IMR-90 (cell line): ENCODE data around the gene FBN1. TPM values are rescaled to one million over a fixed set of nuclear protein-coding genes. Genes with fewer than 3 reads are reported as not detected.

Experiments
- ATAC-seq: fragments of 200-7000 bp; cut with Tn5 transposase; 2 replicates; pipeline ENCODE4 v1.9.1; 2020; ENCODE audit warnings: low read depth, mild to moderate bottlenecking, moderate library complexity
- BruUV-seq: library from RNA; stranded (reverse); fragments of 400-500 nt; replicated peaks from 2 replicates; lab custom pipeline; 2021; lab: Mats Ljungman, UMichigan
- CTCF ChIA-PET: fragments of 300-600 bp; formaldehyde crosslinking; extraction: SDS; loops from one replicate; lab custom pipeline; 2021; ENCODE audit warnings: antibody characterized with exemption; lab: Yijun Ruan, JAX
- POLR2A ChIA-PET: fragments of 300-600 bp; sonication (Branson Sonifier 250); formaldehyde crosslinking; loops from one replicate; lab custom pipeline; 2022; ENCODE audit warnings: antibody characterized with exemption; ENCODE audit not compliant: unreplicated experiment; lab: Charles Lee
- DNase-seq: peaks from one replicate; pipeline ENCODE4 v3.0.0; 2013
- H2AFZ ChIP-seq: replicated peaks from 2 replicates; pipeline ENCODE3; 2013; ENCODE audit warnings: low read length, mild to moderate bottlenecking; ENCODE audit not compliant: poor library complexity
- H2AK5ac ChIP-seq: 2 replicates; pipeline ENCODE4 v1.6.1; 2013; ENCODE audit warnings: low read depth, low read length, inconsistent platforms
- H2AK9ac ChIP-seq: replicated peaks from 2 replicates; pipeline ENCODE3; 2013; ENCODE audit warnings: mild to moderate bottlenecking, low read depth, low read length, moderate library complexity; ENCODE audit not compliant: poor library complexity
- H2BK120ac ChIP-seq: 2 replicates; pipeline ENCODE4 v1.6.1; 2013; ENCODE audit warnings: low read depth, low read length, inconsistent platforms
- H2BK15ac ChIP-seq: 3 replicates; pipeline ENCODE4 v1.6.1; 2013; ENCODE audit warnings: low read depth, low read length, inconsistent platforms
- H2BK20ac ChIP-seq: 2 replicates; pipeline ENCODE4 v1.6.1; 2013; ENCODE audit warnings: low read depth, mild to moderate bottlenecking, inconsistent platforms, low read length, moderate library complexity
- H2BK5ac ChIP-seq: 2 replicates; pipeline ENCODE4 v1.6.1; 2013; ENCODE audit warnings: mild to moderate bottlenecking, low read depth, low read length, inconsistent platforms; ENCODE audit not compliant: poor library complexity, severe bottlenecking
- H3K14ac ChIP-seq: replicated peaks from 2 replicates; pipeline ENCODE4 v1.6.1; 2013; ENCODE audit warnings: low read depth, low read length, inconsistent platforms
- H3K18ac ChIP-seq: 2 replicates; pipeline ENCODE4 v1.6.1; 2013; ENCODE audit warnings: low read depth, low read length, control low read depth
- H3K23ac ChIP-seq: 2 replicates; pipeline ENCODE4 v1.6.1; 2013; ENCODE audit warnings: low read depth, low read length, inconsistent platforms
- H3K27ac ChIP-seq: 2 replicates; pipeline ENCODE4 v1.5.1; 2013; ENCODE audit warnings: mild to moderate bottlenecking, control low read depth, low read length; ENCODE audit not compliant: insufficient read depth
- H3K27me3 ChIP-seq: 2 replicates; pipeline ENCODE4 v1.6.1; 2013; ENCODE audit warnings: low read length; ENCODE audit not compliant: control insufficient read depth, insufficient read depth
- H3K36me3 ChIP-seq: 2 replicates; pipeline ENCODE4 v1.6.1; 2013; ENCODE audit warnings: low read length, mixed read lengths; ENCODE audit not compliant: control insufficient read depth, insufficient read depth
- H3K4ac ChIP-seq: 2 replicates; pipeline ENCODE4 v1.6.1; 2013; ENCODE audit warnings: low read depth, low read length, inconsistent platforms
- H3K4me1 ChIP-seq: 2 replicates; pipeline ENCODE4 v1.6.1; 2013; ENCODE audit warnings: low read length, mixed read lengths; ENCODE audit not compliant: control insufficient read depth, insufficient read depth
- H3K4me2 ChIP-seq: 2 replicates; pipeline ENCODE4 v1.6.1; 2013; ENCODE audit warnings: low read depth, mild to moderate bottlenecking, control low read depth, low read length, moderate library complexity
- H3K4me3 ChIP-seq: 2 replicates; pipeline ENCODE4 v1.5.1; 2013; ENCODE audit warnings: low read depth, mild to moderate bottlenecking, control low read depth, low read length, moderate library complexity; ENCODE audit not compliant: insufficient read depth
- H3K56ac ChIP-seq: 2 replicates; pipeline ENCODE4 v1.6.1; 2013; ENCODE audit warnings: low read length, inconsistent platforms; ENCODE audit not compliant: insufficient read depth; ENCODE audit errors: extremely low read depth
- H3K79me1 ChIP-seq, 2 experiments: 2 replicates each; pipeline ENCODE4 v1.6.1; 2013; ENCODE audit warnings: low read length in 2 of 2, inconsistent platforms in 1 of 2, low read depth in 1 of 2
- H3K9ac ChIP-seq: 2 replicates; pipeline ENCODE4 v1.6.1; 2013; ENCODE audit warnings: low read depth, low read length, control low read depth
- H3K9me1 ChIP-seq: 2 replicates; pipeline ENCODE4 v1.6.1; 2013; ENCODE audit warnings: low read length, inconsistent platforms; ENCODE audit not compliant: insufficient read depth
- H3K9me3 ChIP-seq: 2 replicates; pipeline ENCODE4 v1.6.1; 2013; ENCODE audit warnings: low read length; ENCODE audit not compliant: control insufficient read depth, insufficient read depth
- H4K20me1 ChIP-seq: 2 replicates; pipeline ENCODE4 v1.6.1; 2013; ENCODE audit warnings: low read length, inconsistent platforms; ENCODE audit not compliant: insufficient read depth
- H4K5ac ChIP-seq: 2 replicates; pipeline ENCODE4 v1.6.1; 2013; ENCODE audit warnings: mild to moderate bottlenecking, low read depth, low read length, control low read depth
- H4K8ac ChIP-seq, 2 experiments: 2 replicates each; pipeline ENCODE4 v1.6.1; 2013; ENCODE audit warnings: low read depth in 2 of 2, low read length in 2 of 2, control low read depth in 1 of 2, inconsistent platforms in 1 of 2
- H4K91ac ChIP-seq: 2 replicates; pipeline ENCODE4 v1.6.1; 2013; ENCODE audit warnings: low read depth, low read length, inconsistent platforms; ENCODE audit not compliant: insufficient read depth
- CHD1 ChIP-seq: IDR thresholded peaks from 2 replicates; pipeline ENCODE4 v1.6.1; 2012; ENCODE audit warnings: low read depth, low read length, improper control_type of control experiment
- NFE2L2 ChIP-seq: fragments of 150-350 bp; IDR thresholded peaks from 2 replicates; pipeline ENCODE4 v1.6.1; 2016; ENCODE audit warnings: low read depth, mild to moderate bottlenecking, low read length
- RFX5 ChIP-seq: IDR thresholded peaks from 2 replicates; pipeline ENCODE4 v1.8.0; 2012; ENCODE audit warnings: low read depth, mild to moderate bottlenecking, low read length, moderate library complexity
- WGBS, 2 experiments: methylation state at CpG; one replicate each; pipeline versions ENCODE4 v1.1.5 to v1.1.7; 2013; ENCODE audit warnings: missing lambda C conversion rate in 2 of 2; ENCODE audit not compliant: insufficient read length in 1 of 2; ENCODE audit errors: extremely low coverage in 2 of 2; 5-methylcytosine and 5-hydroxymethylcytosine counted together
- dilution Hi-C: fragments of 300-500 bp; cut with HindIII; formaldehyde crosslinking; loops from one replicate; pipeline ENCODE4 v1.14.3; 2018; ENCODE audit warnings: low sequenced_read_pairs; ENCODE audit not compliant: unreplicated experiment
- in situ Hi-C: fragments of 300-500 bp; cut with MboI; formaldehyde crosslinking; loops from 3 replicates; pipeline ENCODE4 v1.14.3; 2019; ENCODE audit warnings: low sequenced_read_pairs, inconsistent platforms, mixed read lengths
- intact Hi-C: fragments of 100-400 bp; cut with micrococcal nuclease; formaldehyde crosslinking; loops from 2 replicates; pipeline ENCODE4 v1.10.0; 2022
- polyA plus RNA-seq, 3 experiments: library from polyadenylated mRNA; depleted of rRNA; stranded (reverse); fragments of >200 nt; gene quantifications; 2 replicates each; pipeline ENCODE4 v1.2.3, GENCODE V29; 2012; ENCODE audit warnings: low replicate concordance in 1 of 3
- total RNA-seq: library from RNA; depleted of rRNA; stranded (reverse); fragments of >200 nt; gene quantifications from 2 replicates; pipeline ENCODE4 v1.2.3, GENCODE V29; 2012

Gene FBN1
- total and polyA plus RNA-seq, 2 of the 4 experiments (the other 2 are of a cell fraction), result 134 to 283 TPM

- H3K23ac ChIP-seq, result peak overlapping the region; percentile 1; the same call in 1 of the 2 replicates
- H2BK20ac ChIP-seq, result peak overlapping the region; percentile 96
- CTCF ChIA-PET, result no interaction called here
- POLR2A ChIA-PET, result no interaction called here
- no peaks in the 10 kb centered on the region for H4K20me1 ChIP-seq
- no peak overlapping the region for H3K4me2 ChIP-seq
- H3K27me3 ChIP-seq, result no peaks in the 10 kb centered on the region
- no peak overlapping the region for H3K9ac ChIP-seq
- TF ChIP-seq RFX5, result no peak
- TF ChIP-seq NFE2L2, result no peak
- no peak for TF ChIP-seq CHD1
- peak overlapping the region; percentile 61; the same call in 1 of the 2 replicates for H3K27ac ChIP-seq
- no peak overlapping the region for H2AK9ac ChIP-seq
- H3K14ac ChIP-seq, result peak overlapping the region; percentile 39
- no peak overlapping the region for H3K4me3 ChIP-seq
- intact Hi-C loops (no loop called here), in situ Hi-C loops (no loop called here), dilution Hi-C loops (no loop called here)
- 50% methylated on average over 1 of the region's 3 CpGs; no CpG with 5 or more reads in 1 of the 2 experiments for WGBS, 2 experiments
- peak overlapping the region; percentile 97; the same call in 1 of the 2 replicates for H2AK5ac ChIP-seq
- no peak for ATAC-seq
- H2AFZ ChIP-seq, result no peak overlapping the region
- peak overlapping the region; percentile 26; the same call in 1 of the 2 replicates for H3K18ac ChIP-seq
- peaks cover 16% of the 10 kb centered on the region for H3K36me3 ChIP-seq
- peak overlapping the region; percentile 99 for H2BK5ac ChIP-seq
- H4K91ac ChIP-seq, result peak overlapping the region; percentile 70
- peak overlapping the region; percentile 36 to 74 for H4K8ac ChIP-seq
- H3K4me1 ChIP-seq, result peaks cover 17% of the 10 kb centered on the region
- peak overlapping the region; percentile 98; the same call in 2 of the 3 replicates for H2BK15ac ChIP-seq
- peaks cover 43 to 80% of the 10 kb centered on the region in 2 experiments for H3K79me1 ChIP-seq
- H3K9me3 ChIP-seq, result no peaks in the 10 kb centered on the region
- H3K9me1 ChIP-seq, result peaks cover 26% of the 10 kb centered on the region
- H2BK120ac ChIP-seq, result peak overlapping the region; percentile 97
- no peak for DNase-seq
- BruUV-seq, result no TSS peak
- H3K56ac ChIP-seq, result no peak overlapping the region
- H4K5ac ChIP-seq, result peak overlapping the region; percentile 51; the same call in 1 of the 2 replicates
- H3K4ac ChIP-seq, result peak overlapping the region; percentile 32; the same call in 1 of the 2 replicates
These were observed 41.6 kb downstream of the FBN1 start for GRCh38 chr15:48603922-48604321.
